ENCODE results near the gene PLB1. TPM values are rescaled to one million over a fixed set of nuclear protein-coding genes. Genes with fewer than 3 reads are reported as not detected.
A peak's percentile ranks its signal among the peaks of the same experiment; 100 is the strongest.

The PLB1 gene
- total RNA-seq, 4 donors from 2014 or later: 3.0 to 14.5 (median 10.5) TPM

DNA sequence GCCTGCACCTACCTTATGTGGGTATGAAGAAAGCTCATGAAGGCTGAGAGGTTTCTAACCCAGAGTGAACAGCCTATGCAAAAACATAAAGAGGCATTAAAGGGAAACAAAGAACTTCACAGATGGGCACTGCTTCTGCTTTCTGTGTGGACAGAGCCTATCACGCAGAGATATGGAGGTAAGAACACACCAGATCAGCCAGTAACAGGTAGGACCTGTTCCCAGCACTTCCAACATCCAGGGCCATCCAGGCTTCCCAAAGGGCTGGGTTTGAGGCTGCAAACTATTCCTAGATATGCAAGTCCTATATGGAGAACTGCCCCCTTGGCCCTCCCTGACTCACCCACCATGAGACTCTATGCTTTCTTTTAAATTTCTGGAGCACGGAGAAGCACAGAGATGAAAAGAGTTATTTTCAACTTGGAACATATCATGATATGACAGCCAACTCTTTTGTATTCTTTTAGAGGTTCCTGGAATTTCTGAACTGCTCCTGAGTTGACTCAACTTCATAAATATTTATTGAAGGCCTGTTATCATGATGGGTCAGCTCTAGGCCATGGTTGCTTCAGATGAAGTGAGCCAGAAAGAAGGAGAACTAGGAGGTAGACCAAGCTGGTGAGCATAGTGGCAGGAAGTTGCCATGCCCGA, 178.3 kb downstream of the PLB1 start:
- ATAC-seq: peak; percentile 54
- peaks cover 0 to 8% (median 0%) of the 10 kb centered on the region in 3 donors for H3K9me3 ChIP-seq
- peak overlapping the region; percentile 30 to 84 (median 82) for H3K27ac ChIP-seq
- H3K36me3 ChIP-seq: no peaks in the 10 kb centered on the region
- WGBS, 2 donors (ENCODE audit: low coverage in 1 of 2): 63 to 100% methylated on average over 1 to 3 of the region's 3 CpGs
- no peak for TF ChIP-seq EP300 (IDR thresholded peaks at IDR 0.05)
- H3K4me3 ChIP-seq: no peak overlapping the region
- peaks cover 0 to 63% (median 0%) of the 10 kb centered on the region in 3 donors for H3K4me1 ChIP-seq
- H3K27me3 ChIP-seq: no peaks in the 10 kb centered on the region

DNA sequence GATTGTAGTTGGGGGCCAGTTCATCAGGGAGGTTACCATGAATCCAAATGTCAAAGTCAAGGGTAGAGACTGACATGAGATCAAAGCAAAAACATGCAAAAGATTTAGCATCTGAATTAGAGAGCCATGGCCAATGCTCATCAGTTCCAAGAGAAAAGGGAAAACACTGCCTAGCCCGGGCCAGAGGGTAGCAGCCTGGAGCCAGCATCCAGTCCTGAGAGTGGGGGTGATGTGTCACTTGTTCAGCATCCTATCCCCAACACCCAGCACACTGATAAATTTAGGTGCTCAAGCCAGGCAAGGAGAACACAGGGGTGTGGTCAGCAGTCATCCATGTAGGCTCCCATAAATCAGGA, 178.8 kb downstream of the PLB1 start:
- Histone ChIP-seq H3K27ac (peak overlapping the region; percentile 30 to 84 (median 82)), H3K4me1 (peaks cover 0 to 68% (median 5%) of the 10 kb centered on the region in 3 donors), H3K36me3 (no peaks in the 10 kb centered on the region), H3K9me3 (peaks cover 0 to 8% (median 0%) of the 10 kb centered on the region in 3 donors), H3K4me3 (no peak overlapping the region), H3K27me3 (no peaks in the 10 kb centered on the region)
- TF ChIP-seq POLR2AphosphoS5 (IDR thresholded peaks at IDR 0.05) (no peak), EP300 (IDR thresholded peaks at IDR 0.05) (no peak), POLR2A (IDR thresholded peaks at IDR 0.05) (no peak)
- TF ChIP-seq, protein P1, sequence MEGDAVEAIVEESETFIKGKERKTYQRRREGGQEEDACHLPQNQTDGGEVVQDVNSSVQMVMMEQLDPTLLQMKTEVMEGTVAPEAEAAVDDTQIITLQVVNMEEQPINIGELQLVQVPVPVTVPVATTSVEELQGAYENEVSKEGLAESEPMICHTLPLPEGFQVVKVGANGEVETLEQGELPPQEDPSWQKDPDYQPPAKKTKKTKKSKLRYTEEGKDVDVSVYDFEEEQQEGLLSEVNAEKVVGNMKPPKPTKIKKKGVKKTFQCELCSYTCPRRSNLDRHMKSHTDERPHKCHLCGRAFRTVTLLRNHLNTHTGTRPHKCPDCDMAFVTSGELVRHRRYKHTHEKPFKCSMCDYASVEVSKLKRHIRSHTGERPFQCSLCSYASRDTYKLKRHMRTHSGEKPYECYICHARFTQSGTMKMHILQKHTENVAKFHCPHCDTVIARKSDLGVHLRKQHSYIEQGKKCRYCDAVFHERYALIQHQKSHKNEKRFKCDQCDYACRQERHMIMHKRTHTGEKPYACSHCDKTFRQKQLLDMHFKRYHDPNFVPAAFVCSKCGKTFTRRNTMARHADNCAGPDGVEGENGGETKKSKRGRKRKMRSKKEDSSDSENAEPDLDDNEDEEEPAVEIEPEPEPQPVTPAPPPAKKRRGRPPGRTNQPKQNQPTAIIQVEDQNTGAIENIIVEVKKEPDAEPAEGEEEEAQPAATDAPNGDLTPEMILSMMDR (IDR thresholded peaks at IDR 0.05): no peak
- ATAC-seq: no peak
- 60 to 64% methylated on average over 1 of the region's 1 CpG for WGBS, 2 donors (ENCODE audit: low coverage in 1 of 2)

DNA sequence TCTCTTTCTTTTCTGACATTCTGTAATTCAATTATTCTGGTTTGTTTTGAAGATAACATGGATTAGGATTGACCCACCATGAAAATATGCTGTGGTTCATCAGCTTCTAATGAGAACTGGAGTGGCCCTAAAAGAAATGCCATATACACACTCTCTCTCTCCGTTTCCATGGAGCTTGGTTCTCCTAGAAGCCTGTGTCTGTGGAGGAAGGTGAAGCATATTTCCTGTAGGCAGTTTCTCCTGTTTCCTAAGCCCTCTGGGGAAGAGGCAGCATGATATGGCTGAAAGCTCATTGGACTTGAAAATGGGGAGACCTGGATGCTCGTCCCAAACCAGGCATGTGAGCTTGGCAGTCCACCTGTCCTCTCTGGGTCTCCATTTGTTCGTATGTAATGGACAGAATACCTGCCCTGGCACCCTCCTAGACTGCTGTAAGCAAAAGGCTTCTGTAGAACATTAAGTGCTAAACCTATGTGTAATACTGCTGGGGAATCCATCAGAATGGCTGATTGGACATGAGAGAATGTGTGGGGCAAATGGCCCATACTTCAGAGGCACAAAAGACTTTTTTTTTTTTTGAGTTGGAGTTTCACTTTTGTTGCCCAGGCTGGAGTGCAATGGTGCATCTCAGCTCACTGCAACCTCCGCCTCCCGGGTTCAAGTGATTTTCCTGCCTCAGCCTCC, 180.4 kb downstream of the PLB1 start:
- no peaks in the 10 kb centered on the region for H3K36me3 ChIP-seq
- peaks cover 0 to 8% (median 0%) of the 10 kb centered on the region in 3 donors for H3K9me3 ChIP-seq
- peak; percentile 49 for ATAC-seq
- no peak for TF ChIP-seq EP300 (IDR thresholded peaks at IDR 0.05)
- TF ChIP-seq, protein P1 (IDR thresholded peaks at IDR 0.05): no peak
- no peak for TF ChIP-seq POLR2AphosphoS5 (IDR thresholded peaks at IDR 0.05)
- no peak for TF ChIP-seq POLR2A (IDR thresholded peaks at IDR 0.05)
- WGBS, 2 donors (ENCODE audit: low coverage in 1 of 2): 60 to 90% methylated on average over 2 to 3 of the region's 5 CpGs
- peak overlapping the region; percentile 5 to 84 (median 82) for H3K27ac ChIP-seq
- H3K27me3 ChIP-seq: no peaks in the 10 kb centered on the region
- H3K4me3 ChIP-seq: no peak overlapping the region
- H3K4me1 ChIP-seq: peaks cover 0 to 74% (median 11%) of the 10 kb centered on the region in 3 donors

DNA sequence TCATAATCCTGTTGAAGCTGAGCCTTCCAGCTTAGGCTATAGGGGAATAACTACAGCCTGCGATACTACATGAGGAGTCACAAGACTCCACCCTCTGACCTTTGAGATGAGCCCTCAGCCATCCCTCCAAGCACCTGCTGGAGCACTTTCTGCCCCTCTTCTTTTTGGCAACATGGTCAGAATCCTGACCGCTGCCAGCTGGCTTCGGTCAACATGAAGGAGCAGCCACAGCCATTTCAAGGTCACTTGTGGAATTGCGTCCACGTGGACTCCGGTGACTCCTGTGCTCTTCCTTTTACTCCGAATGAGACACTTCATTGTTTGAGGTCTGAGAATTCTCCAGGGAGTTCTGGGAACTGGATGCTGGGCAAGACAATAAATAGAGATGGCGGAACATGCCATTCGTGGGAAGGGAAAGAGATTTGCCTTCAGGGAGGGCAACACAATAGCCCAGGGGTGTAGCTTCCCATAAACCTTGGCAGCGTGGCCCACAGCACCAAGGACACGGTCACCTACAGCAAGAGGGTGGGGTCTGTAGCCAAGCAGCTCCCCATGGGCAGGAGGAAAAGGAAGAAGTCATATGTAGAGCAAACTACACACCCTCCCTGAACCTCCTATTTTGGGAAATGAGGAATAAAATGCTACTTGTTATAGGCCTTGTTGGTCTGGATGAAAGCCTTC, 182.5 kb downstream of the PLB1 start:
- no peaks in the 10 kb centered on the region for H3K27me3 ChIP-seq
- no peaks in the 10 kb centered on the region for H3K36me3 ChIP-seq
- ATAC-seq: no peak
- no peak overlapping the region for H3K4me3 ChIP-seq
- peak overlapping the region in 3 of 4 donors; percentile 79 to 84 (median 84) for H3K27ac ChIP-seq
- peaks cover 4 to 88% (median 29%) of the 10 kb centered on the region in 3 donors for H3K4me1 ChIP-seq
- WGBS, 2 donors (ENCODE audit: low coverage in 1 of 2): 72 to 100% methylated on average over 1 to 7 of the region's 11 CpGs
- peaks cover 0 to 2% (median 0%) of the 10 kb centered on the region in 3 donors for H3K9me3 ChIP-seq
- TF ChIP-seq POLR2A (IDR thresholded peaks at IDR 0.05) (no peak), EP300 (IDR thresholded peaks at IDR 0.05) (no peak), POLR2AphosphoS5 (IDR thresholded peaks at IDR 0.05) (no peak)

DNA sequence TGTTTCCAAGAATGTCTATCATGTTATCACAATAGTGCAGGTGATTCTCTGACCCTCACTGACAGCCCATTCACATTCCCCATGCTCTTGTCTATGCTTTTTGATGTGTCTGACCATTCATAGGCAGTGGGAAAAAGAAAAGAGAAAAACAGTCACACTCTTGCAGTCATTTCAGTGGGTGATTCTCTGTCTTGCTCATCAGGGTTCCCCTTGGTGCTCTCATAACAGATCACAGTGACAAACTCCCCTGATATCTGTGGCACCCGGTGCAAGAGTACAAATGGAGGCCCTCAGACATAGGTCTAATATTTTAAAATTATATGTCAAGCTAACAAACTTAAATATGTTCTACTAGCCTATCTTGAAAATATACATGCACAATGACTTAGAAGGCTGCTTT, 183.1 kb downstream of the PLB1 start:
- H3K4me3 ChIP-seq: no peak overlapping the region
- no peaks in the 10 kb centered on the region for H3K27me3 ChIP-seq
- no peaks in the 10 kb centered on the region for H3K9me3 ChIP-seq
- ATAC-seq: no peak
- H3K36me3 ChIP-seq: no peaks in the 10 kb centered on the region
- TF ChIP-seq, protein P1 (IDR thresholded peaks at IDR 0.05): no peak
- TF ChIP-seq EP300 (IDR thresholded peaks at IDR 0.05) (no peak), POLR2AphosphoS5 (IDR thresholded peaks at IDR 0.05) (no peak), POLR2A (IDR thresholded peaks at IDR 0.05) (no peak)
- peak overlapping the region in 3 of 4 donors; percentile 81 to 84 (median 84) for H3K27ac ChIP-seq
- WGBS, 2 donors (ENCODE audit: low coverage in 1 of 2): 41 to 83% methylated on average over 1 of the region's 1 CpG
- peaks cover 9 to 89% (median 34%) of the 10 kb centered on the region in 3 donors for H3K4me1 ChIP-seq
